CD8-positive, alpha-beta memory T cell (primary cell): ENCODE results near the gene TRABD. TPM values are rescaled to one million over a fixed set of nuclear protein-coding genes. Genes with fewer than 3 reads are reported as not detected.

Experiments used
- CTCF ChIA-PET: fragments of 350-600 bp; sonication (Branson Sonifier 250); formaldehyde crosslinking; loops from one replicate; lab custom pipeline; 2021; ENCODE audit warnings: antibody characterized with exemption; lab: Charles Lee
- POLR2A ChIA-PET: fragments of 350-600 bp; sonication (Branson Sonifier 250); formaldehyde crosslinking; loops from one replicate; lab custom pipeline; 2021; ENCODE audit warnings: antibody characterized with exemption; lab: Charles Lee
- DNase-seq, 5 donors: peaks; one replicate each; pipeline versions ENCODE4 v3.0.0 to v3.0.0-alpha.2; 2020 to 2022; ENCODE audit warnings: mixed read lengths in 1 of 5
- H3K27ac ChIP-seq: one replicate; pipeline ENCODE4 v1.7.0; 2013; ENCODE audit warnings: low read depth, mild to moderate bottlenecking, low read length, moderate library complexity
- H3K27me3 ChIP-seq: 2 replicates; pipeline ENCODE4 v1.7.0; 2013; ENCODE audit warnings: low read length, mild to moderate bottlenecking; ENCODE audit not compliant: insufficient read depth, poor library complexity, severe bottlenecking
- H3K36me3 ChIP-seq: 2 replicates; pipeline ENCODE4 v1.7.0; 2013; ENCODE audit warnings: mild to moderate bottlenecking, low read length, moderate library complexity; ENCODE audit not compliant: insufficient read depth
- H3K4me1 ChIP-seq: 2 replicates; pipeline ENCODE4 v1.7.0; 2013; ENCODE audit warnings: mild to moderate bottlenecking, low read length, moderate library complexity; ENCODE audit not compliant: insufficient read depth
- H3K4me3 ChIP-seq: 2 replicates; pipeline ENCODE4 v1.7.0; 2013; ENCODE audit warnings: mild to moderate bottlenecking, low read length
- H3K9me3 ChIP-seq: 2 replicates; pipeline ENCODE4 v1.7.0; 2013; ENCODE audit warnings: mild to moderate bottlenecking, low read length
- H3K27ac Mint-ChIP-seq, 8 donors: one replicate each; pipeline ENCODE4 v1.8.0; 2020 to 2021; ENCODE audit warnings: mixed read lengths in 8 of 8, mild to moderate bottlenecking in 6 of 8, inconsistent platforms in 3 of 8, moderate library complexity in 3 of 8
- H3K27me3 Mint-ChIP-seq, 2 donors: one replicate each; pipeline ENCODE4 v1.8.0; 2020 to 2021; ENCODE audit warnings: mixed read lengths in 2 of 2, mild to moderate bottlenecking in 1 of 2, moderate library complexity in 1 of 2
- H3K36me3 Mint-ChIP-seq, 3 donors: one replicate each; pipeline ENCODE4 v1.8.0; 2020 to 2021; ENCODE audit warnings: mixed read lengths in 3 of 3, inconsistent platforms in 1 of 3, mild to moderate bottlenecking in 1 of 3
- H3K4me1 Mint-ChIP-seq, 3 donors: one replicate each; pipeline ENCODE4 v1.8.0; 2020 to 2021; ENCODE audit warnings: mixed read lengths in 3 of 3, inconsistent platforms in 1 of 3, mild to moderate bottlenecking in 1 of 3
- H3K4me3 Mint-ChIP-seq, 7 donors: one replicate each; pipeline ENCODE4 v1.8.0; 2020 to 2021; ENCODE audit warnings: mixed read lengths in 7 of 7, mild to moderate bottlenecking in 6 of 7, moderate library complexity in 4 of 7, inconsistent platforms in 2 of 7
- H3K9me3 Mint-ChIP-seq, 5 donors: one replicate each; pipeline ENCODE4 v1.8.0; 2020 to 2022; ENCODE audit warnings: mixed read lengths in 5 of 5, mild to moderate bottlenecking in 3 of 5, moderate library complexity in 2 of 5, inconsistent platforms in 1 of 5
- polyA plus RNA-seq: library from polyadenylated mRNA; unstranded; fragments of 300-500 nt; fragmentation: Illumina TruSeq; gene quantifications from one replicate; pipeline ENCODE4 v1.2.3, GENCODE V29; 2021
- total RNA-seq, 2 experiments: library from RNA; stranded (reverse); gene quantifications; one replicate each; pipeline ENCODE4 v1.2.3, GENCODE V29; 2021

The TRABD gene
- total and polyA plus RNA-seq, 3 experiments from 2014 or later, result 49.0 to 102 (median 96.2) TPM

DNA sequence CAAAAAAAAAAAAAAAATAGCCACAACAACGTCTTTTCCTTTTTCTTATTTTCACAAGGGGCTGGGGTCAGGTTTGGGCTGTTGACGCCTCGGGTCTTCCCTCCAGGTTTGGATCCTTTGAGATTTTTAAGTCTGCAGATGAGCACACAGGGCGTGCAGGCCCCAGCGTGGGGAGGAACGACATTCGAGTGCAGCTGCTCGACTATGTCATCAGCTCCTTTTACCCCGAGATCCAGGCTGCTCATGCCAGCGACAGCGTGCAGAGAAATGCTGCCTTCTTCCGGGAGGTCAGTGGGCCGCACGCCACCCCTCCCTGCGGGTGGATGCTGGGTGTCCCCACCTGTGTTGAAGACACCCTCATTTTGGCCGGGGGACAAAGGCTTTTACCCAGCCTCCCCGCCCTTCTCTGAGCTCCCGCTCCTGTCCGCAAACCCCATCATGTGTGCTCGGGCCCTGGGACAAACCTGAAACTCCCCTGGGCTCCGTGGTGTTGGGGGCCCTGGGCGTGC lies 22.8 kb downstream of the TRABD start:
- H3K4me3 ChIP-seq, result no peak overlapping the region
- ChIA-PET CTCF (interaction anchor here (0.9 to 3.6 kb wide), 4 partner anchors 12 to 58 kb away, joined by 3 to 35 read pairs (median 4); no protein-coding TSS in a partner anchor), POLR2A (interaction anchor here (1.1 kb wide), 1 partner anchor 60 kb away, joined by 4 read pairs; no protein-coding TSS in a partner anchor)
- peaks cover 29% of the 10 kb centered on the region for H3K36me3 ChIP-seq
- no peak overlapping the region for H3K4me3 Mint-ChIP-seq
- peaks cover 19 to 46% (median 34%) of the 10 kb centered on the region in 3 donors for H3K4me1 Mint-ChIP-seq
- no peaks in the 10 kb centered on the region for H3K27me3 ChIP-seq
- DNase-seq, result no peak
- H3K36me3 Mint-ChIP-seq, result peaks cover 3 to 69% (median 7%) of the 10 kb centered on the region in 3 donors
- no peaks in the 10 kb centered on the region for H3K9me3 Mint-ChIP-seq
- no peak overlapping the region for H3K27ac ChIP-seq
- H3K9me3 ChIP-seq, result no peaks in the 10 kb centered on the region
- H3K27me3 Mint-ChIP-seq, result no peaks in the 10 kb centered on the region
- no peaks in the 10 kb centered on the region for H3K4me1 ChIP-seq
- H3K27ac Mint-ChIP-seq, result peak overlapping the region in 1 of 8 donors; percentile 61

DNA sequence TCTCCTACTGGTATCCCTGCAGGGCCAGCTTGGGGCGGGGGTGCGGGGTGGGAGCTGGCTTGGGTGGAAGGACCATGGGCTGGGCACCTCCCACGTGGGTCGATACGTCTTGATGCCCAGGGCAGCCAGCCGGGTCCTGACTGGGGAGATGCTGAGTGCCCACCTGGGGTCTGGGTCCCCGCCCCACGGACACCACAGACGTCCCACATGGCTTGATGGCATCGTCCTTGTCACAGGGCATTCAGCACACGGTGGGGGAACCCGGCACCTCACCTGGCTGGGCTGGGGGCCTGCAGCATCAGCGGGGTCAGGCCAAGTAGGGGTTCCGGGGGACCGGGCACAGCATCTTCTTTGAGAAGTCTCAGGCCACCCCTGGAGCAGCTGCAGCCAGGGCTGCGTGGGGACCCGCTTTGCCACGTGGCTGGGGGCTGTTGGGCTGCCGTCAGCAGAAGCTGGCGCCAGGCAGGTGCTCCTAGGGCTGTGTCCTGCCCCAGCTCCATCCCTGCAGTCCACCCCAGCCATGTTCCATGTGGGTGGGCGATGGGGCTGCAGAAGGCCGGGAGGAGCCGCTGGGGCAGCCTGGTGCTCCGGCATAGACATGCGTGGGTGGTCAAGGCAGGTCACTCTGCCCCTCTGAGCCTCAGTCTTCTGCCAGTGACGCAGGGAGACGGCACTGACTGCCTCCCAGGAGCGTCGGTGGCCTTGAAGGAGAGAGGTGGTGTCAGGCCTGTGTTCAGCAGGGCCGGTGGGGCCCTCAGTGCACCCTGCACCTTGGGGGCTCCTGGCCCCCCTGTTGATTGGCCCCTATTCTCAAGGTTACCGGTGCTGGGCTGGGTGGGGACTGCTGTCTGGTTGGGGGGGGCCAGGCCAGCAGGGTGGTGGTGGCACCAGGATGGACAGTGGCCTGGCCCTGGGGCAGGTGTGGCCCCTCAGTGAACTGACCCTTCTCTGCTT lies 23.5 kb downstream of the TRABD start:
- peaks cover 29% of the 10 kb centered on the region for H3K36me3 ChIP-seq

DNA sequence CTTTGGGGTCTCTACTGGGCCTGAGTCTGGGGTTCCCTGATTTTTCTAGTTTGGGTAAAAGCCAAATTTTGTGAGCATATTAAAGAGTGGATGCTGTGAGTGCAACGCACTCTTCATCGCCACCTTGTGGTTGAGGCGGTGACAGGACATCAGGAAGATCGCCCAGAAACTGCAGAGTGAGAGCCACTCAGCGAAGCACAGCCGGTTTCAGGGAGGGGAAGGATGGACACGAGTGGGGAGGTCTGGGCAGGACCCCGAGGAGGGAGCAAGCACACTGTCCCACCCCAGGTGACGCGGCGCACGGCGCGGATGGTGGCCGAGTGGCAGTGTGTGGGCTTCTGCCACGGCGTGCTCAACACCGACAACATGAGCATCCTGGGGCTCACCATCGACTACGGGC lies 24.2 kb downstream of the TRABD start:
- no peak overlapping the region for H3K27ac ChIP-seq
- no peaks in the 10 kb centered on the region for H3K9me3 Mint-ChIP-seq
- peak; percentile 55 to 78 (median 64) for DNase-seq
- H3K9me3 ChIP-seq, result no peaks in the 10 kb centered on the region
- peaks cover 3 to 66% (median 7%) of the 10 kb centered on the region in 3 donors for H3K36me3 Mint-ChIP-seq
- POLR2A ChIA-PET, result no interaction called here
- H3K4me3 ChIP-seq, result no peak overlapping the region
- H3K27me3 Mint-ChIP-seq, result peaks cover 0 to 2% of the 10 kb centered on the region in 2 donors
- H3K4me1 ChIP-seq, result no peaks in the 10 kb centered on the region
- H3K27me3 ChIP-seq, result no peaks in the 10 kb centered on the region
- H3K4me3 Mint-ChIP-seq, result peak overlapping the region in 1 of 7 donors; percentile 18
- CTCF ChIA-PET, result interaction anchor here (2.3 kb wide), 1 partner anchor 61 kb away, joined by 18 read pairs; no protein-coding TSS in a partner anchor
- H3K27ac Mint-ChIP-seq, result peak overlapping the region; percentile 32 to 89 (median 80)
- peaks cover 30% of the 10 kb centered on the region for H3K36me3 ChIP-seq
- H3K4me1 Mint-ChIP-seq, result peaks cover 18 to 44% (median 33%) of the 10 kb centered on the region in 3 donors

More for the DNA sequence above, 23.5 kb downstream of the TRABD start:
- POLR2A ChIA-PET, result interaction anchor here (1.1 kb wide), 1 partner anchor 60 kb away, joined by 4 read pairs; no protein-coding TSS in a partner anchor
- no peaks in the 10 kb centered on the region for H3K27me3 ChIP-seq
- no peaks in the 10 kb centered on the region for H3K4me1 ChIP-seq
- Mint-ChIP-seq H3K4me1 (peaks cover 18 to 46% (median 33%) of the 10 kb centered on the region in 3 donors), H3K27ac (peak overlapping the region; percentile 32 to 89 (median 80)), H3K9me3 (no peaks in the 10 kb centered on the region), H3K4me3 (peak overlapping the region in 1 of 7 donors; percentile 18), H3K36me3 (peaks cover 3 to 68% (median 9%) of the 10 kb centered on the region in 3 donors), H3K27me3 (no peaks in the 10 kb centered on the region)
- CTCF ChIA-PET, result interaction anchor here (0.9 to 3.6 kb wide), 4 partner anchors 12 to 59 kb away, joined by 3 to 35 read pairs (median 4); no protein-coding TSS in a partner anchor
- DNase-seq, result no peak
- H3K9me3 ChIP-seq, result no peaks in the 10 kb centered on the region
- H3K27ac ChIP-seq, result no peak overlapping the region
- no peak overlapping the region for H3K4me3 ChIP-seq

DNA sequence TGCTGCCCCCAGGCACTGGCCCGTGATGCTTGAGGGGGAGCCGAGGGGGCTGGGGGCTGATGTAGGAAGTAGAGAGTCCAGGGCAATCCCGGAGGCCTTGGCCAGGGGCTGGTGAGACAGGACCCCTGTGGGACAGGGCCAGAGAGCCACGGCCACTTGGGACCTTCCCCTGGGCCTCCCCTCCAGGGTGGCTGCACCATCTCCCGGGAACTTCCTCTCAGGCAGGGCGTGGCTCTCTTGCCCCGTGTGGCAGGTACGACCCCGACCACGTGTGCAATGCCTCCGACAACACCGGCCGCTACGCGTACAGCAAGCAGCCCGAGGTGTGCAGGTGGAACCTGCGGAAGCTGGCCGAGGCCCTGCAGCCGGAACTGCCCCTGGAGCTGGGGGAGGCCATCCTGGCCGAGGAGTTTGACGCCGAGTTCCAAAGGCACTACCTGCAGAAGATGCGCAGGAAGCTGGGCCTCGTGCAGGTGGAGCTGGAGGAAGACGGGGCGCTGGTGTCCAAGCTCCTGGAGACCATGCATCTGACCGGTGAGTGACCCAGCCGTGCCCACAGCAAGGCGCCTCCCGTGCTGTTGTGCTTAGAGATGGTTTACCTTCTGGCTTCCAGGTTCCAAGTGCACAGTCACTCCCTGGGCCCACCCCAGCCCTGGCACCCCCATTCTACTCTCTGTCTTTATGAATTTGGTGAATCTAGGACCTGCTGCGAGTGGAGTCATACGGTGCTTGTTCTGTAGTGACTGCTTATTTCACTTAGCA lies 24.8 kb downstream of the TRABD start:
- Mint-ChIP-seq H3K4me1 (peaks cover 16 to 41% (median 31%) of the 10 kb centered on the region in 3 donors), H3K36me3 (peaks cover 3 to 65% (median 5%) of the 10 kb centered on the region in 3 donors), H3K9me3 (no peaks in the 10 kb centered on the region), H3K4me3 (peak overlapping the region in 1 of 7 donors; percentile 51), H3K27ac (no peak overlapping the region), H3K27me3 (peaks cover 0 to 2% of the 10 kb centered on the region in 2 donors)
- Histone ChIP-seq H3K9me3 (no peaks in the 10 kb centered on the region), H3K36me3 (peaks cover 32% of the 10 kb centered on the region), H3K27ac (no peak overlapping the region), H3K27me3 (no peaks in the 10 kb centered on the region), H3K4me1 (no peaks in the 10 kb centered on the region), H3K4me3 (no peak overlapping the region)
- ChIA-PET CTCF (interaction anchor here (0.5 to 2.3 kb wide), 4 partner anchors 9 to 407 kb away, joined by 3 to 18 read pairs (median 4); no protein-coding TSS in a partner anchor), POLR2A (no interaction called here)
- DNase-seq, result no peak

DNA sequence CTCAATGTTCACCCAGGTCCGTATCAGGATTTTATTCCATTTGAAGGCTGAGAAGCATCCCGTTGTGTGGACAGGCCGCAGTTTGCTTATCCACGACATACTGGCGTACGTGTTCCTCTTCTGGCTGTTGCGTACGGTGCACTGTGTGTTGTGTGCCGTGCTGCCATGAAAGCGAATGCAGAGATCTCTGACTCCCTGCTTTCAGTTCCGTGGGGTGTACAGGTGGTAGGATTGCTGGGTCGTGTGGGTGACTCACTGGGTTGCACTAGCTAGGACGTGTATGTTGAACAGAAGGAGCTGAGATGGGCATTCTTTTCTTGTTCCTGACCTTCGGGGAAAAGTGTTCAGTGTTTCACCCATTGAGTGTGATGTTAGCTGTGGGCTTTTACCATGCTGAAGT lies 25.4 kb downstream of the TRABD start:
- Mint-ChIP-seq H3K27me3 (peaks cover 0 to 2% of the 10 kb centered on the region in 2 donors), H3K4me1 (peaks cover 16 to 40% (median 31%) of the 10 kb centered on the region in 3 donors), H3K27ac (peak overlapping the region in 3 of 8 donors; percentile 7 to 22 (median 11)), H3K4me3 (peak overlapping the region in 1 of 7 donors; percentile 51), H3K36me3 (peaks cover 3 to 70% (median 5%) of the 10 kb centered on the region in 3 donors), H3K9me3 (no peaks in the 10 kb centered on the region)
- H3K4me1 ChIP-seq, result no peaks in the 10 kb centered on the region
- peaks cover 31% of the 10 kb centered on the region for H3K36me3 ChIP-seq
- no peak overlapping the region for H3K4me3 ChIP-seq
- no peaks in the 10 kb centered on the region for H3K9me3 ChIP-seq
- H3K27ac ChIP-seq, result no peak overlapping the region
- no peak for DNase-seq
- ChIA-PET CTCF (interaction anchor here (0.5 to 2.3 kb wide), 4 partner anchors 8 to 407 kb away, joined by 3 to 18 read pairs (median 4); no protein-coding TSS in a partner anchor), POLR2A (no interaction called here)
- no peaks in the 10 kb centered on the region for H3K27me3 ChIP-seq

DNA sequence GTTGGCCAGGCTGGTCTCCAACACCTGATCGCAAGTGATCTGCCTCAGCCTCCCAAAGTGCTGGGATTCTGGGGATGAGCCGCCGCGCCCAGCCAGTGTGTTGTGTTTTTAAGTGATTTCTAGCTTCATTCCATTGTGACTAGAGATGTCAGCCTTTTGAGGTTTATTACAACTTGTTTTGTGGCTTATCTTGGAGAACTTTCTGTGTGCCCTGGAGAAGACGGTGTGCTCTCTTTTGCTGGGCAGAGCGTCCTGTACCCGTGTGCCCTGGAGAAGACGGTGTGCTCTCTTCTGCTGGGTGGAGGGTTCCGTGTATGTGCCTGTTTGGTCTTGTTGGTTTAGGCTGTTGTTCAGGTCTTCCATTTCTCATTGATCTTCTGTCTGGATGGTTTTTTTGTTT lies 27.6 kb downstream of the TRABD start:
- CTCF ChIA-PET, result no interaction called here

More for the DNA sequence above, 27.6 kb downstream of the TRABD start:
- no peaks in the 10 kb centered on the region for H3K4me1 ChIP-seq
- Mint-ChIP-seq H3K4me1 (peaks cover 16 to 38% (median 31%) of the 10 kb centered on the region in 3 donors), H3K4me3 (no peak overlapping the region), H3K27me3 (peaks cover 0 to 2% of the 10 kb centered on the region in 2 donors), H3K27ac (peak overlapping the region in 1 of 8 donors; percentile 27), H3K9me3 (no peaks in the 10 kb centered on the region), H3K36me3 (peaks cover 3 to 76% (median 5%) of the 10 kb centered on the region in 3 donors)
- H3K36me3 ChIP-seq, result peaks cover 27% of the 10 kb centered on the region
- H3K27me3 ChIP-seq, result no peaks in the 10 kb centered on the region
- H3K27ac ChIP-seq, result no peak overlapping the region
- H3K9me3 ChIP-seq, result no peaks in the 10 kb centered on the region
- no peak overlapping the region for H3K4me3 ChIP-seq
- DNase-seq, result no peak
- POLR2A ChIA-PET, result no interaction called here
